ENCODE results near the gene PPP2R3B. TPM values are rescaled to one million over a fixed set of nuclear protein-coding genes. Genes with fewer than 3 reads are reported as not detected.

The PPP2R3B gene
- total RNA-seq, 6 experiments from 2014 or later = 4.2 to 6.3 (median 5.3) TPM

DNA sequence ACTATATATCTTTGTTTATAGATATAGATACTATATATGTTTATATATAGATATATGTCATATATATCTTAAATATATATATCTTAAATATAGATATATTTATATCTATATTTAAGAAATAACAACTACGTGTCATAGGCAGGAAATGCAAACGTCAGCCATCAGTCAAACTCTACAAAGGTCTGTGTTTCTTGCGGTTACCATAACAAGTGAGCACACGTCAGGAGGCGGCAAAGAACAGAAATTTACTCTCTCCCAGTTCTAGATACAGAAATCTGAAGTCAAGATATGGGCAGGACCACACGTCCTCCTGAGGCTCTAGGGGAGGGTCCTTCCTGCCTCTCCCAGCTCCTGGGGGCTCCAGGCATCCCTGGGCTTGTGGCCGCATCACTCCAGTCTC is 99.0 kb downstream of the PPP2R3B start:
- Histone ChIP-seq H3K27ac (no peak overlapping the region), H3K4me1 (no peaks in the 10 kb centered on the region), H3K4me3 (no peak overlapping the region), H3K9me3 (no peaks in the 10 kb centered on the region), H3K27me3 (no peaks in the 10 kb centered on the region), H3K36me3 (peaks cover 0 to 38% (median 14%) of the 10 kb centered on the region in 4 donors)
- no peak for DNase-seq
- intact Hi-C loops (cut with DNase I) = no loop called here
- TF ChIP-seq, protein P1, sequence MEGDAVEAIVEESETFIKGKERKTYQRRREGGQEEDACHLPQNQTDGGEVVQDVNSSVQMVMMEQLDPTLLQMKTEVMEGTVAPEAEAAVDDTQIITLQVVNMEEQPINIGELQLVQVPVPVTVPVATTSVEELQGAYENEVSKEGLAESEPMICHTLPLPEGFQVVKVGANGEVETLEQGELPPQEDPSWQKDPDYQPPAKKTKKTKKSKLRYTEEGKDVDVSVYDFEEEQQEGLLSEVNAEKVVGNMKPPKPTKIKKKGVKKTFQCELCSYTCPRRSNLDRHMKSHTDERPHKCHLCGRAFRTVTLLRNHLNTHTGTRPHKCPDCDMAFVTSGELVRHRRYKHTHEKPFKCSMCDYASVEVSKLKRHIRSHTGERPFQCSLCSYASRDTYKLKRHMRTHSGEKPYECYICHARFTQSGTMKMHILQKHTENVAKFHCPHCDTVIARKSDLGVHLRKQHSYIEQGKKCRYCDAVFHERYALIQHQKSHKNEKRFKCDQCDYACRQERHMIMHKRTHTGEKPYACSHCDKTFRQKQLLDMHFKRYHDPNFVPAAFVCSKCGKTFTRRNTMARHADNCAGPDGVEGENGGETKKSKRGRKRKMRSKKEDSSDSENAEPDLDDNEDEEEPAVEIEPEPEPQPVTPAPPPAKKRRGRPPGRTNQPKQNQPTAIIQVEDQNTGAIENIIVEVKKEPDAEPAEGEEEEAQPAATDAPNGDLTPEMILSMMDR (IDR thresholded peaks at IDR 0.05) = no peak
- TF ChIP-seq POLR2A (IDR thresholded peaks at IDR 0.05) = no peak
- 88% methylated on average over 5 of the region's 7 CpGs for WGBS (ENCODE audit: insufficient coverage, low coverage, low lambda C conversion rate, missing lambda C conversion rate)
- no peak for ATAC-seq

DNA sequence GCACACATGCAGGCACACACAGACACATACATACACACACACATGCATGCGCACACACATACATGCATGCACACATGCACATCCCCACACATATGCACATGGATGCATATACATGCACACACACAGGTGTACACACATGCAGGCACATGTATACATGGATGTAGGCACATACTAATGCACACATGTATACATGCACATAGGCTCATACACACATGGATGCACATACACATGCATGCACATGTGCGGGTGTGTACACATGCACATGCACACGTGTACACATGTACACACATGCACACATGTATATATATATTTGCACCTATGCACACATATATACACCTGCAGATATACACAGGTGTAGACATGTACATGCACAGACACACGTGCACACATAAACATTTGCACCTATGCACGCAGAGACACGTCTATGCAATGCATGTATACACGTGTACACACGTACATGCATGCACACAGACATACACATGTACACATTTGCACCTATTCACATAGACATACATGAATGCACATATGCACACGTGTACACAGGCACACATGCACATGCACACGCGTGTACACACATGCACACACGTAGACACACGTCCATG is 101.5 kb downstream of the PPP2R3B start:
- no peak for TF ChIP-seq POLR2A (IDR thresholded peaks at IDR 0.05)
- TF ChIP-seq, protein P1 (IDR thresholded peaks at IDR 0.05) = no peak
- H3K4me1 ChIP-seq = no peaks in the 10 kb centered on the region
- no peak overlapping the region for H3K27ac ChIP-seq
- no peaks in the 10 kb centered on the region for H3K9me3 ChIP-seq
- intact Hi-C loops (cut with DNase I) = no loop called here
- H3K27me3 ChIP-seq = no peaks in the 10 kb centered on the region
- no peak overlapping the region for H3K4me3 ChIP-seq
- DNase-seq (peak in 1 of 3 donors; percentile 11), ATAC-seq (no peak)
- 86% methylated on average over 9 of the region's 13 CpGs for WGBS (ENCODE audit: insufficient coverage, low coverage, low lambda C conversion rate, missing lambda C conversion rate)
- H3K36me3 ChIP-seq = peaks cover 0 to 29% (median 14%) of the 10 kb centered on the region in 4 donors

Small RNAs within 50 kb of the gene (small RNA-seq; reads per million reads assigned to genes)
- 0 reads per million in 2 experiments for gene RF00017

Other genes with a start within 250 kb of the PPP2R3B start
- gene PLCXD1, start 105.5 kb downstream of the PPP2R3B start, total RNA-seq = 10 to 100 TPM in 1 of 6 experiments, 1 to 10 TPM in 5; 3.4 to 11.2 (median 5.1) TPM
- gene GTPBP6, start 68.1 kb downstream of the PPP2R3B start, total RNA-seq = 10 to 100 TPM; 20.9 to 32.8 (median 23.2) TPM
- not detected for gene SHOX, start 243.9 kb upstream of the PPP2R3B start, total RNA-seq

All from right lobe of liver (tissue), 6 donors.